ENCODE measurements around the gene PCCA.

DNA sequence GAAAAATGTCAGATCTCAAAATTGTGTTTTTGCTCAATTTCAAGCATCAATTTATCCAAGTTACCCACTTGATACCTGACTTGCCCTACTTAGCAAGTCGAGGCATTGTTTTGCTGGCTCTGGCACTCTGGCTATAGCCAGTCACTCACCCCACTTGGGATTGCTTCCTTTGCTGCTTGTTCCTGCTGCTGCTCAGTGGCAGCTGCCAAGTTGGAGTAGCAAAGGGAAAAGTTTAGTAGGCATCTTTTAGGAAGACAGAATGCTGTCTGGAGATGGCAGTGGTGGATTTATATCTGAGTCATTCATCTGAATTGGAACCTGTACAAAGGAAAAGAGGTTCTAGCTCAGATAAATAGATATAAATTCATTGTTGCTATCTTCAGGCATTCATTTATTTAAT lies 41.2 kb downstream of the PCCA start:
- TF ChIP-seq GATA2 (IDR thresholded peaks at IDR 0.05; ENCODE audit: low read depth, low read length) (no peak), GATA3 (IDR thresholded peaks at IDR 0.05; ENCODE audit: low read depth, low read length) (no peak)

Measured in SH-SY5Y (cell line).